ENCODE results near the gene AFDN. TPM values are rescaled to one million over a fixed set of nuclear protein-coding genes. Genes with fewer than 3 reads are reported as not detected.
"Not testable (repeated sequence)": the region's sequence is repeated elsewhere in the genome, so short reads cannot be mapped to it uniquely, and the experiment has no call there.

The AFDN gene
- total RNA-seq, 1 donor from 2014 or later = 552 TPM

DNA sequence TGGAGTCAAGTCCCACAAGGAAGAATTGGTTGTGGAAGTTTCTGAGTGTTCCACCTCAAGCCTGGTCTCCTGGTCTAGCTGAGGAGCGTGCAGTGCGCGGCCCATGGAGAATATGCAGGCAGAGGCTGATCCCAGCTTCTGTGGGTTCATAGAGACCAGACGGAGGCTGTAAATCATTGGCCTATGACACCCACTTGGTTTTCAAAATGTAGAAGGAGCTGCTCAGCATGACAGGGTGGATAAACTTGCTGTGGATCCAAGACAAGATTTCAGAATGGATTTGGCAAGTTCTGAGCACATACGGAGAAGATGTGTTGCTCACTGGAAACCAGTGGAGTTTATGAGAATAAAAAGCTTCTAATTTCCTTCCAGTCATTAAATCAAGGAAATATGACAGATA lies 171.5 kb downstream of the AFDN start:
- Mint-ChIP-seq H3K27me3 (ENCODE audit: unreplicated experiment) (peaks cover 3% of the 10 kb centered on the region), H3K9me3 (ENCODE audit: unreplicated experiment) (peaks cover 8% of the 10 kb centered on the region), H3K36me3 (ENCODE audit: unreplicated experiment) (peaks cover 7% of the 10 kb centered on the region), H3K4me1 (ENCODE audit: low read depth, unreplicated experiment) (peaks cover 2% of the 10 kb centered on the region), H3K27ac (ENCODE audit: unreplicated experiment) (no peak overlapping the region), H3K4me3 (ENCODE audit: unreplicated experiment) (no peak overlapping the region)
- TF ChIP-seq, protein P1, sequence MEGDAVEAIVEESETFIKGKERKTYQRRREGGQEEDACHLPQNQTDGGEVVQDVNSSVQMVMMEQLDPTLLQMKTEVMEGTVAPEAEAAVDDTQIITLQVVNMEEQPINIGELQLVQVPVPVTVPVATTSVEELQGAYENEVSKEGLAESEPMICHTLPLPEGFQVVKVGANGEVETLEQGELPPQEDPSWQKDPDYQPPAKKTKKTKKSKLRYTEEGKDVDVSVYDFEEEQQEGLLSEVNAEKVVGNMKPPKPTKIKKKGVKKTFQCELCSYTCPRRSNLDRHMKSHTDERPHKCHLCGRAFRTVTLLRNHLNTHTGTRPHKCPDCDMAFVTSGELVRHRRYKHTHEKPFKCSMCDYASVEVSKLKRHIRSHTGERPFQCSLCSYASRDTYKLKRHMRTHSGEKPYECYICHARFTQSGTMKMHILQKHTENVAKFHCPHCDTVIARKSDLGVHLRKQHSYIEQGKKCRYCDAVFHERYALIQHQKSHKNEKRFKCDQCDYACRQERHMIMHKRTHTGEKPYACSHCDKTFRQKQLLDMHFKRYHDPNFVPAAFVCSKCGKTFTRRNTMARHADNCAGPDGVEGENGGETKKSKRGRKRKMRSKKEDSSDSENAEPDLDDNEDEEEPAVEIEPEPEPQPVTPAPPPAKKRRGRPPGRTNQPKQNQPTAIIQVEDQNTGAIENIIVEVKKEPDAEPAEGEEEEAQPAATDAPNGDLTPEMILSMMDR (IDR thresholded peaks at IDR 0.05; ENCODE audit: partially characterized antibody, unreplicated experiment) = no peak
- DNase-seq = no peak

DNA sequence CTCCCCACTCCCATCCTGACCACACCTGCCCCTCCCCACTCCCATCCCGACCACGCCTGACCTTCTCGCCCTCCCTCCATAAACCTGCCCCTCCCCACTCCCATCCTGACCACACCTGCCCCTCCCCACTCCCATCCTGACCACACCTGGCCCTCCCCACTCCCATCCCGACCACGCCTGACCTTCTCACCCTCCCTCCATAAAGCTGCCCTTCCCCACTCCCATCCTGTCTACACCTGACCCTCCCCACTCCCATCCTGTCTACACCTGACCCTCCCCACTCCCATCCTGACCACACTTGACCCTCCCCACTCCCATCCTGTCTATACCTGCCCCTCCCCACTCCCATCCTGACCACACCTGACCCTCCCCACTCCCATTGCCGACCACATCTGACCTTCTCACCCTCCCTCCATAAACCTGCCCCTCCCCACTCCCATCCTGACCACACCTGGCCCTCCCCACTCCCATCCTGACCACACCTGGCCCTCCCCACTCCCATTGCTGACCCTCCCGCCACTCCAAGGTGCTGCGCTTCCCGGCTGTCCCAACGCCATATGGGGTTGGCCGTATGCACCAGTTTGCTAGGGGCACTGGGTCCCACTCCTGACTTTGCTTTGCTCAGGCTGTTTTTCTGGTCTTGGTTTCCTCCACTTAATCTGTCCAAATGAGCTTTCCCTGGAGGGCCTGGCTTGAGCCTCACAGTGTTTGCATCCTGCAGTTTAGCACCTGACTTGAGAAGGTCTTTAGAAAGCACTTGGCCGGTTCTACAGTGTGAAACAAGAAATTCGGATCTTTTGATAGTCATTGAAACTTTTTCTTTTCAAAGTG lies 173.7 kb downstream of the AFDN start:
- Mint-ChIP-seq H3K4me1 (ENCODE audit: low read depth, unreplicated experiment) (peaks cover 2% of the 10 kb centered on the region), H3K4me3 (ENCODE audit: unreplicated experiment) (no peak overlapping the region), H3K36me3 (ENCODE audit: unreplicated experiment) (peaks cover 20% of the 10 kb centered on the region), H3K27me3 (ENCODE audit: unreplicated experiment) (peaks cover 2% of the 10 kb centered on the region), H3K27ac (ENCODE audit: unreplicated experiment) (no peak overlapping the region), H3K9me3 (ENCODE audit: unreplicated experiment) (peaks cover 10% of the 10 kb centered on the region)
- no peak for DNase-seq
- TF ChIP-seq, protein P1 (IDR thresholded peaks at IDR 0.05; ENCODE audit: partially characterized antibody, unreplicated experiment) = no peak

DNA sequence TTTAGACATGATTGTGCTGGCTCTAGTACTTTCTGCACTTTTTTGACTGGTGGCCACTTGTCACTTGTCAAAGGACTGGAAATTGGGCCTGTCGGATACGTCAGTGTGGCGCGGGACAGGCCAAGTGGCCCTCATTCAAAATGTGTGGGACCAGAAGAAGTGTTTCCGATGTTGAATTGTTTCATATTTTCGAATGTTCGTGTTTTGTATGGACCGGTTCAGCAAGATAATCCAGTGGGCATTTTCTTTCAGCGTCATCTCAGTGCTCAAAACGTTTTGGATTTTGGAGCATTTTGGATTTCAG lies 174.3 kb downstream of the AFDN start:
- H3K9me3 Mint-ChIP-seq (ENCODE audit: unreplicated experiment) = peaks cover 10% of the 10 kb centered on the region
- H3K27ac Mint-ChIP-seq (ENCODE audit: unreplicated experiment) = no peak overlapping the region
- DNase-seq = no peak
- H3K27me3 Mint-ChIP-seq (ENCODE audit: unreplicated experiment) = peaks cover 2% of the 10 kb centered on the region
- H3K4me1 Mint-ChIP-seq (ENCODE audit: low read depth, unreplicated experiment) = peaks cover 2% of the 10 kb centered on the region
- peaks cover 25% of the 10 kb centered on the region for H3K36me3 Mint-ChIP-seq (ENCODE audit: unreplicated experiment)
- no peak overlapping the region for H3K4me3 Mint-ChIP-seq (ENCODE audit: unreplicated experiment)
- TF ChIP-seq, protein P1 (IDR thresholded peaks at IDR 0.05; ENCODE audit: partially characterized antibody, unreplicated experiment) = no peak

DNA sequence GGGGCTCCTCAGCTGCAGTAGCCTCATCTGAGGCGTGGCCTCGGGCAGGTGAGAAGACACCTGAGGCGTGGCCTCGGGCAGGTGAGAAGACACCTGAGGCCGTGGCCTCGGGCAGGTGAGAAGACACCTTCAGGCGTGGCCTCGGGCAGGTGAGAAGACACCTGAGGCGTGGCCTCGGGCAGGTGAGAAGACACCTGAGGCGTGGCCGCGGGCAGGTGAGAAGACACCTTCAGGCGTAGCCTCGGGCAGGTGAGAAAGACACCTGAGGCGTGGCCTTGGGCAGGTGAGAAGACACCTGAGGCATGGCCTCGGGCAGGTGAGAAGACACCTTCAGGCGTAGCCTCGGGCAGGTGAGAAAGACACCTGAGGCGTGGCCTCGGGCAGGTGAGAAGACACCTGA lies 174.8 kb downstream of the AFDN start:
- H3K4me1 Mint-ChIP-seq (ENCODE audit: low read depth, unreplicated experiment); H3K9me3 Mint-ChIP-seq (ENCODE audit: unreplicated experiment); H3K4me3 Mint-ChIP-seq (ENCODE audit: unreplicated experiment); H3K27me3 Mint-ChIP-seq (ENCODE audit: unreplicated experiment); H3K27ac Mint-ChIP-seq (ENCODE audit: unreplicated experiment); DNase-seq: not testable (repeated sequence)
- peaks cover 27% of the 10 kb centered on the region for H3K36me3 Mint-ChIP-seq (ENCODE audit: unreplicated experiment)

DNA sequence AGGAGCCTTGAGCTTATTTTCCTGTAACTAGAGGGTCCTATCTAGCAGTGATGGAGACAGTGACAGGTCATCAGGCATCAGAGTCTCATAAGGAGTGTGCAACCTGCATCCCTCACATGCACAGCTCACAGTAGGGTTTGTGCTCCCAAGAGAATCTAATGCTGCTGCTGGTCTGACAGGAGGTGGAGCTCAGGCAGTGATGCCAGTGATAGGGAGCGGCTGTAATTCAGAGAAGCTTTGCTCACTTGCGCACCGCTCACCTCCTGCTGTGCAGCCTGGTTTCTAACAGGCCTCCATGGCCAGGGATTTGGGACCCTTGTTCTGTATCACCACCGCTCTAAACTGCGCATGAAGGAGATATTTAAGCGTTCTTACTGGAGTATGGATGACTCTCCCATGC lies 176.1 kb downstream of the AFDN start:
- Mint-ChIP-seq H3K36me3 (ENCODE audit: unreplicated experiment) (peaks cover 27% of the 10 kb centered on the region), H3K27ac (ENCODE audit: unreplicated experiment) (no peak overlapping the region), H3K4me1 (ENCODE audit: low read depth, unreplicated experiment) (peaks cover under 1% of the 10 kb centered on the region), H3K4me3 (ENCODE audit: unreplicated experiment) (no peak overlapping the region), H3K27me3 (ENCODE audit: unreplicated experiment) (no peaks in the 10 kb centered on the region), H3K9me3 (ENCODE audit: unreplicated experiment) (peaks cover 7% of the 10 kb centered on the region)
- TF ChIP-seq, protein P1 (IDR thresholded peaks at IDR 0.05; ENCODE audit: partially characterized antibody, unreplicated experiment) = no peak
- DNase-seq = no peak
